ENCODE measurements around the gene DTX4. TPM values are rescaled to one million over a fixed set of nuclear protein-coding genes. Genes with fewer than 3 reads are reported as not detected.

DTX4 gene
- total and polyA plus RNA-seq, 2 of the 4 experiments (the other 2 are of a cell fraction), result 2.7 to 3.0 TPM

DNA sequence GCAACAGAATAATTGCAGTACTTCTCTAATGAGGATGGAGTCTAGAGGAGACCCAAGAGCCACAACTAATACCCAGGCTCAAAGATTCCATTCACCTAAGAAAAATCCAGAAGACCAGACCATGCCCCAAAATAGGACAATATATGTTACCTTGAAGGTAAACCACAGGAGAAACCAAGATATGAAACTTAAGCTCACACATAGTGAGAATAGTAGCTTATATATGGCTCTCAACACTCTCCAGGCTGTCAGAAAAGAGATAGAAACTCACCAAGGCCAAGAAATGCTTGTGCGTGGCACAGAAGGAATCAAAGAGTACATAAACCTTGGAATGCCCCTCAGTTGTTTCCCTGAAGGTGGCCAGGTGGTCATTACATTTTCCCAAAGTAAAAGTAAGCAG lies 20.2 kb upstream of the DTX4 start:
- no peak overlapping the region for H3K56ac ChIP-seq (ENCODE audit: extremely low read depth, insufficient read depth, low read length)
- intact Hi-C loops (cut with micrococcal nuclease), result no loop called here
- no peak overlapping the region for H2BK15ac ChIP-seq (ENCODE audit: low read depth, low read length)
- H3K27ac ChIP-seq (ENCODE audit: insufficient read depth, low read length), result no peak overlapping the region
- ATAC-seq (ENCODE audit: low read depth) (no peak), DNase-seq (no peak)
- no peak overlapping the region for H2AFZ ChIP-seq (replicated peaks; ENCODE audit: low read length, poor library complexity)
- no peak overlapping the region for H3K4me2 ChIP-seq (ENCODE audit: low read depth, low read length)
- no peaks in the 10 kb centered on the region for H3K27me3 ChIP-seq (ENCODE audit: control insufficient read depth, insufficient read depth, low read length)
- H4K20me1 ChIP-seq (ENCODE audit: insufficient read depth, low read length), result no peaks in the 10 kb centered on the region
- in situ Hi-C loops (cut with MboI; ENCODE audit: low sequenced_read_pairs), result loop anchor here (10.0 kb wide), 1 partner anchor 247 kb away; no protein-coding TSS in a partner anchor
- no peak overlapping the region for H4K5ac ChIP-seq (ENCODE audit: low read depth, low read length)
- no peak overlapping the region for H3K4me3 ChIP-seq (ENCODE audit: insufficient read depth, low read depth, low read length)
- H3K9ac ChIP-seq (ENCODE audit: low read depth, low read length), result no peak overlapping the region
- H2BK5ac ChIP-seq (ENCODE audit: low read depth, low read length, poor library complexity, severe bottlenecking), result no peak overlapping the region
- no peak overlapping the region for H2AK9ac ChIP-seq (replicated peaks; ENCODE audit: low read depth, low read length, poor library complexity)
- peaks cover 3% of the 10 kb centered on the region; the same call in 1 of the 2 replicates for H3K4me1 ChIP-seq (ENCODE audit: control insufficient read depth, insufficient read depth, low read length)
- H3K4ac ChIP-seq (ENCODE audit: low read depth, low read length), result no peak overlapping the region
- dilution Hi-C loops (cut with HindIII; ENCODE audit: low sequenced_read_pairs, unreplicated experiment), result no loop called here
- ChIA-PET CTCF (no interaction called here), POLR2A (ENCODE audit: unreplicated experiment) (no interaction called here)
- peaks cover 8 to 10% of the 10 kb centered on the region in 2 experiments for H3K79me1 ChIP-seq (ENCODE audit: low read depth in 1 of 2, low read length in 2 of 2)
- no peaks in the 10 kb centered on the region for H3K9me3 ChIP-seq (ENCODE audit: control insufficient read depth, insufficient read depth, low read length)
- H3K23ac ChIP-seq (ENCODE audit: low read depth, low read length), result no peak overlapping the region
- WGBS, 2 experiments (ENCODE audit: extremely low coverage in 2 of 2, insufficient read length in 1 of 2), result 100% methylated on average over 1 of the region's 1 CpG; no CpG with 5 or more reads in 1 of the 2 experiments
- no peak overlapping the region for H3K18ac ChIP-seq (ENCODE audit: low read depth, low read length)
- no peak overlapping the region for H2BK120ac ChIP-seq (ENCODE audit: low read depth, low read length)
- H2BK20ac ChIP-seq (ENCODE audit: low read depth, low read length), result no peak overlapping the region
- TF ChIP-seq MAFK (IDR thresholded peaks at IDR 0.05; ENCODE audit: low read depth, low read length) (no peak), NFE2L2 (IDR thresholded peaks at IDR 0.05; ENCODE audit: low read depth, low read length) (no peak), FOS (IDR thresholded peaks at IDR 0.05; ENCODE audit: low read depth, low read length) (no peak), CHD1 (IDR thresholded peaks at IDR 0.05; ENCODE audit: low read depth, low read length) (no peak), BHLHE40 (IDR thresholded peaks at IDR 0.05; ENCODE audit: low read depth, low read length) (no peak), RFX5 (IDR thresholded peaks at IDR 0.05; ENCODE audit: low read depth, low read length) (no peak), POLR2A (IDR thresholded peaks at IDR 0.05; ENCODE audit: low read depth, low read length) (no peak), SMC3 (IDR thresholded peaks at IDR 0.05; ENCODE audit: low read depth, low read length) (no peak), RAD21 (IDR thresholded peaks at IDR 0.05; ENCODE audit: low read length) (no peak), MXI1 (IDR thresholded peaks at IDR 0.05; ENCODE audit: borderline replicate concordance, low read depth, low read length) (no peak), RCOR1 (IDR thresholded peaks at IDR 0.05; ENCODE audit: insufficient replicate concordance, low read length) (no peak), MAZ (IDR thresholded peaks at IDR 0.05; ENCODE audit: borderline replicate concordance, low read depth, low read length) (no peak), CEBPB (IDR thresholded peaks at IDR 0.05; ENCODE audit: low read depth, low read length) (no peak)
- TF ChIP-seq, protein P1, sequence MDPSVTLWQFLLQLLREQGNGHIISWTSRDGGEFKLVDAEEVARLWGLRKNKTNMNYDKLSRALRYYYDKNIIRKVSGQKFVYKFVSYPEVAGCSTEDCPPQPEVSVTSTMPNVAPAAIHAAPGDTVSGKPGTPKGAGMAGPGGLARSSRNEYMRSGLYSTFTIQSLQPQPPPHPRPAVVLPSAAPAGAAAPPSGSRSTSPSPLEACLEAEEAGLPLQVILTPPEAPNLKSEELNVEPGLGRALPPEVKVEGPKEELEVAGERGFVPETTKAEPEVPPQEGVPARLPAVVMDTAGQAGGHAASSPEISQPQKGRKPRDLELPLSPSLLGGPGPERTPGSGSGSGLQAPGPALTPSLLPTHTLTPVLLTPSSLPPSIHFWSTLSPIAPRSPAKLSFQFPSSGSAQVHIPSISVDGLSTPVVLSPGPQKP (IDR thresholded peaks at IDR 0.05; ENCODE audit: borderline replicate concordance, low read depth, low read length), result no peak
- TF ChIP-seq, protein P2, sequence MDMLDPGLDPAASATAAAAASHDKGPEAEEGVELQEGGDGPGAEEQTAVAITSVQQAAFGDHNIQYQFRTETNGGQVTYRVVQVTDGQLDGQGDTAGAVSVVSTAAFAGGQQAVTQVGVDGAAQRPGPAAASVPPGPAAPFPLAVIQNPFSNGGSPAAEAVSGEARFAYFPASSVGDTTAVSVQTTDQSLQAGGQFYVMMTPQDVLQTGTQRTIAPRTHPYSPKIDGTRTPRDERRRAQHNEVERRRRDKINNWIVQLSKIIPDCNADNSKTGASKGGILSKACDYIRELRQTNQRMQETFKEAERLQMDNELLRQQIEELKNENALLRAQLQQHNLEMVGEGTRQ (IDR thresholded peaks at IDR 0.05; ENCODE audit: low read depth, low read length), result no peak
- no TSS peak for BruUV-seq (replicated peaks)
- H4K8ac ChIP-seq (ENCODE audit: low read depth in 2 of 2, low read length in 2 of 2), result no peak overlapping the region
- no peak overlapping the region for H3K14ac ChIP-seq (replicated peaks; ENCODE audit: low read depth, low read length)
- H3K36me3 ChIP-seq (ENCODE audit: control insufficient read depth, insufficient read depth, low read length), result peaks cover 3% of the 10 kb centered on the region; the same call in 1 of the 2 replicates
- H3K9me1 ChIP-seq (ENCODE audit: insufficient read depth, low read length), result peaks cover 4% of the 10 kb centered on the region; the same call in 1 of the 2 replicates
- H4K91ac ChIP-seq (ENCODE audit: insufficient read depth, low read depth, low read length), result no peak overlapping the region
- no peak overlapping the region for H2AK5ac ChIP-seq (ENCODE audit: low read depth, low read length)
